Kidney (tissue), 14 donors: Measurements from ENCODE around the gene PPIB. TPM values are rescaled to one million over a fixed set of nuclear protein-coding genes. Genes with fewer than 3 reads are reported as not detected.
A peak's percentile ranks its signal among the peaks of the same experiment; 100 is the strongest.

Experiments
- DNase-seq, 5 donors: peaks; one replicate each; pipeline ENCODE4 v3.0.0-alpha.2; 2013 to 2020
- FAIRE-seq: peaks from 2 replicates; lab custom pipeline; 2012; peaks lifted over from hg19 to GRCh38; lab: Jason Lieb, UNC
- H3K27ac ChIP-seq, 2 donors: one replicate each; pipeline ENCODE4 v1.7.0; 2013; ENCODE audit warnings: low read depth in 2 of 2, low read length in 2 of 2, inconsistent platforms in 1 of 2
- H3K27me3 ChIP-seq: one replicate; pipeline ENCODE4 v1.7.1; 2013; ENCODE audit warnings: low read length, inconsistent platforms; ENCODE audit not compliant: control insufficient read depth, insufficient read depth
- H3K36me3 ChIP-seq, 3 donors: one replicate each; pipeline versions ENCODE4 v1.7.0 to v1.7.1; 2013; ENCODE audit warnings: low read length in 3 of 3, control low read depth in 1 of 3, inconsistent platforms in 1 of 3; ENCODE audit not compliant: insufficient read depth in 3 of 3, control insufficient read depth in 2 of 3
- H3K4me1 ChIP-seq, 3 donors: one replicate each; pipeline versions ENCODE4 v1.7.0 to v1.7.1; 2013; ENCODE audit warnings: low read length in 3 of 3, inconsistent platforms in 1 of 3, low read depth in 1 of 3; ENCODE audit not compliant: control insufficient read depth in 2 of 3, insufficient read depth in 2 of 3
- H3K4me3 ChIP-seq, 3 donors: one replicate each; pipeline versions ENCODE4 v1.7.0 to v1.8.1; 2013; ENCODE audit warnings: low read length in 3 of 3, control low read depth in 1 of 3, inconsistent platforms in 1 of 3
- H3K9ac ChIP-seq, 3 donors: one replicate each; pipeline versions ENCODE4 v1.7.0 to v1.7.1; 2013; ENCODE audit warnings: low read length in 3 of 3, control low read depth in 1 of 3, inconsistent platforms in 1 of 3
- H3K9me3 ChIP-seq, 3 donors: one replicate each; pipeline versions ENCODE4 v1.7.0 to v1.7.1; 2013; ENCODE audit warnings: low read length in 3 of 3, control low read depth in 1 of 3, inconsistent platforms in 1 of 3; ENCODE audit not compliant: control insufficient read depth in 2 of 3, insufficient read depth in 1 of 3
- intact Hi-C: fragments of 100-400 bp; cut with DNase I; formaldehyde crosslinking; loops from one replicate; pipeline ENCODE4 v1.11.1; 2022
- polyA plus RNA-seq: library from polyadenylated mRNA; stranded (reverse); fragments of 350-450 nt; fragmentation: Illumina TruSeq; extraction: RNeasy Lipid Tissue Mini Kit (QIAGEN cat#74804); gene quantifications from one replicate; pipeline ENCODE4 v1.2.3, GENCODE V29; 2014; ENCODE audit warnings: low read depth, low replicate concordance; ENCODE audit not compliant: insufficient read depth
- total RNA-seq: library from RNA; stranded (reverse); fragmentation: NEBNext Ultra II Directional; extraction: Animal tissue kit (Norgen Biotek cat#: 25700); gene quantifications from one replicate; pipeline ENCODE4 v1.2.1, GENCODE V29; 2021
- TF ChIP-seq, protein P1 (sequence below): IDR thresholded peaks from 3 replicates; pipeline ENCODE4 v1.5.1; 2012; ENCODE audit warnings: mild to moderate bottlenecking, moderate library complexity, borderline replicate concordance; ENCODE audit not compliant: insufficient read depth; ENCODE audit errors: extremely low read depth
- donor health status: control.
- donor health status: control.
- donor health status: control.
- donor health status: control.
- donor health status: control.
- donor health status: DM: yes; HTN: yes; CAD: no.
- donor health status: Normal renal cell carcinoma (clear cell type).

PPIB gene
- total and polyA plus RNA-seq, 2 donors from 2014 or later = 484 to 705 TPM

- peaks cover 0 to 10% (median 4%) of the 10 kb centered on the region in 3 donors for H3K4me1 ChIP-seq
- no peak overlapping the region for H3K9ac ChIP-seq
- H3K9me3 ChIP-seq = no peaks in the 10 kb centered on the region
- intact Hi-C loops = no loop called here
- H3K36me3 ChIP-seq = peaks cover 0 to 4% (median 4%) of the 10 kb centered on the region in 3 donors
- TF ChIP-seq, protein P1, sequence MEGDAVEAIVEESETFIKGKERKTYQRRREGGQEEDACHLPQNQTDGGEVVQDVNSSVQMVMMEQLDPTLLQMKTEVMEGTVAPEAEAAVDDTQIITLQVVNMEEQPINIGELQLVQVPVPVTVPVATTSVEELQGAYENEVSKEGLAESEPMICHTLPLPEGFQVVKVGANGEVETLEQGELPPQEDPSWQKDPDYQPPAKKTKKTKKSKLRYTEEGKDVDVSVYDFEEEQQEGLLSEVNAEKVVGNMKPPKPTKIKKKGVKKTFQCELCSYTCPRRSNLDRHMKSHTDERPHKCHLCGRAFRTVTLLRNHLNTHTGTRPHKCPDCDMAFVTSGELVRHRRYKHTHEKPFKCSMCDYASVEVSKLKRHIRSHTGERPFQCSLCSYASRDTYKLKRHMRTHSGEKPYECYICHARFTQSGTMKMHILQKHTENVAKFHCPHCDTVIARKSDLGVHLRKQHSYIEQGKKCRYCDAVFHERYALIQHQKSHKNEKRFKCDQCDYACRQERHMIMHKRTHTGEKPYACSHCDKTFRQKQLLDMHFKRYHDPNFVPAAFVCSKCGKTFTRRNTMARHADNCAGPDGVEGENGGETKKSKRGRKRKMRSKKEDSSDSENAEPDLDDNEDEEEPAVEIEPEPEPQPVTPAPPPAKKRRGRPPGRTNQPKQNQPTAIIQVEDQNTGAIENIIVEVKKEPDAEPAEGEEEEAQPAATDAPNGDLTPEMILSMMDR = no peak
- H3K27me3 ChIP-seq = peaks cover 2% of the 10 kb centered on the region
- no peak overlapping the region for H3K27ac ChIP-seq
- FAIRE-seq (no peak), DNase-seq (no peak)
- no peak overlapping the region for H3K4me3 ChIP-seq
Measured at GRCh38 chr15:64148168-64148567, 14.7 kb downstream of the PPIB start.

DNA sequence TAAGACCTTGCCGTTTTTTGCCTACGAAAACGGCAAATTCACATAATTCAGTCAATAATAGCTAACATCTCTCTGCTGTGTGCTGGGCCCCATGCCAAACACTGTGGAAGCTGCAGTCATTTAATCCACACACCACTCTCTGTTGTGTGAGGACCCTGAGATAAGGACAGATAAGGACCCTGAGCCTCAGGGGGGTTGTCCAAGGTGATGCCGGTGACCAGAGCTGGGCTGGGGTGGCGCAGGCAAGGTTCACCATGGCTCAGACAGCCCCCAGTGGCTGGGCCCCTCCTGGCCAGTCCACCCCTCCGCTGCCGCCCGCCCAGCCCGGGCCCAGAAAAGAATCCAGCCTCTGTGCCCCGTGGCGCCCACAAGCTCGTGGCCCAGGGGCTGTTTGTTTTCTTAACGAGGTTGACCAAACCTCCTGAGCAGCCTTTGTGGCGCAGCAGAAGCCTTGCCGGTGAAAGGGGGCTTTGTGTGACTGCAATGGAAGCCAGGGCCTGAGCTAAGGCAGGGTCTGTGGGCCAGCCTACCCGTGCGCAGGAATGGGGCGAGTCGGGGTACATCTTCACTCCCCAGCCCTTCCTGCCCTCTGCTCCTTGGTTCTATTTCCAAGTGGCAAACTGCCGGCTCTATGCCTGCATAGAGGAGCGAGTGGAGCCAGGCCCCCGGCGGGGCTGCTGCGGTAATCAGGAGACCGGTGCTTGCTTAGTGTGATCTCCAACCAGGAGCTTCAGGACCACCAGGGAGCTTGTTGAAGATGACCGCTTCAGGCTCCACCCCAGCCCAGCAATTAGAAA, 15.7 kb downstream of the PPIB start:
- DNase-seq (peak in 2 of 5 donors; percentile 37 to 60), FAIRE-seq (no peak)
- Histone ChIP-seq H3K9ac (no peak overlapping the region), H3K9me3 (no peaks in the 10 kb centered on the region), H3K36me3 (peaks cover 0 to 10% (median 9%) of the 10 kb centered on the region in 3 donors), H3K4me1 (peaks cover 0 to 2% (median 0%) of the 10 kb centered on the region in 3 donors), H3K27me3 (no peaks in the 10 kb centered on the region), H3K27ac (no peak overlapping the region), H3K4me3 (no peak overlapping the region)
- TF ChIP-seq, protein P1 = no peak
- intact Hi-C loops = no loop called here

- H3K27me3 ChIP-seq = no peaks in the 10 kb centered on the region
- no peak for DNase-seq
- no peak for FAIRE-seq
Measured at GRCh38 chr15:64146520-64146884, 16.3 kb downstream of the PPIB start.

More at GRCh38 chr15:64146520-64146884, 16.3 kb downstream of the PPIB start:
- peaks cover 0 to 13% (median 9%) of the 10 kb centered on the region in 3 donors for H3K36me3 ChIP-seq
- intact Hi-C loops = no loop called here
- TF ChIP-seq, protein P1 = no peak
- H3K4me1 ChIP-seq = no peaks in the 10 kb centered on the region
- H3K9ac ChIP-seq = no peak overlapping the region
- no peaks in the 10 kb centered on the region for H3K9me3 ChIP-seq
- H3K27ac ChIP-seq = no peak overlapping the region
- no peak overlapping the region for H3K4me3 ChIP-seq
